Stimulated activated naive CD8-positive, alpha-beta T cell treated with anti-CD3 and anti-CD28 coated beads, Interleukin-15, Interleukin-2, amounts not matched to agents 100 ng/mL and 50 ng/mL, for 24 hours (primary cell): ENCODE data around the gene CDC20.

Experiments
- H3K27ac Mint-ChIP-seq: one replicate; pipeline ENCODE4 v1.8.0; 2021; ENCODE audit warnings: mild to moderate bottlenecking, mixed read lengths
- H3K27me3 Mint-ChIP-seq: one replicate; pipeline ENCODE4 v1.8.0; 2021; ENCODE audit warnings: mixed read lengths
- H3K36me3 Mint-ChIP-seq: one replicate; pipeline ENCODE4 v1.8.0; 2021; ENCODE audit warnings: low read depth, mixed read lengths
- H3K4me1 Mint-ChIP-seq: one replicate; pipeline ENCODE4 v1.8.0; 2021; ENCODE audit warnings: low read depth, mixed read lengths
- H3K4me3 Mint-ChIP-seq: one replicate; pipeline ENCODE4 v1.8.0; 2021; ENCODE audit warnings: mild to moderate bottlenecking, mixed read lengths
- H3K9me3 Mint-ChIP-seq: one replicate; pipeline ENCODE4 v1.8.0; 2021; ENCODE audit warnings: mixed read lengths

CDC20 gene

GRCh38 chr1:43345120-43345519, 13.7 kb upstream of the CDC20 start:
- H3K36me3 Mint-ChIP-seq, result no peaks in the 10 kb centered on the region
- H3K27me3 Mint-ChIP-seq, result no peaks in the 10 kb centered on the region
- H3K27ac Mint-ChIP-seq, result no peak overlapping the region
- H3K4me3 Mint-ChIP-seq, result no peak overlapping the region
- H3K9me3 Mint-ChIP-seq, result no peaks in the 10 kb centered on the region
- H3K4me1 Mint-ChIP-seq, result peaks cover 9% of the 10 kb centered on the region

- Mint-ChIP-seq H3K9me3 (no peaks in the 10 kb centered on the region), H3K27ac (no peak overlapping the region), H3K4me1 (peaks cover 9% of the 10 kb centered on the region), H3K36me3 (no peaks in the 10 kb centered on the region), H3K27me3 (no peaks in the 10 kb centered on the region), H3K4me3 (no peak overlapping the region)
Measured at GRCh38 chr1:43346636-43347035, 12.1 kb upstream of the CDC20 start.

DNA sequence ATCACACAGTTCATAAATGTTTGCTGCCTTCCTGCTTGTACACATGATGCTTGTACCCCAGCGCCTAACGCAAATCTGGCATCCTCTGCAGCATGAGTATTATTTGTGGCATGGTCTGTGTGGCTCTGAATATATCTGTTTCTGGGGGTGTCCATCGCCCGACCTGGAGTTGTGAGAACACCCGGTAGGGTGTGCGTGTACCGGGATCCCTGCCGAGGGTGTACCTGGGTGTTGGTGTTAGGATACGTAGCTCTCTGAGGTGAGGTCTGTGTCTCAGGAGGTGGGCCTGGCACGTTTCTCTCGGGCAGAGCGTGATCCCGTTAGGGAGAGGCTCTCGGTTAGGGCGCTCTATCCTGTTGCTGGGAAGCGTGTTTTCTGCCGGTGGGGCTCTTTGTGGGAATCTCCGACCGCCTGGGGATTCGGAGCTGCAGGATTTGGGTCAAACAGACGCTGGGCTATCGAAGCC, 10.4 kb upstream of the CDC20 start:
- H3K27me3 Mint-ChIP-seq, result no peaks in the 10 kb centered on the region
- no peak overlapping the region for H3K27ac Mint-ChIP-seq
- H3K36me3 Mint-ChIP-seq, result no peaks in the 10 kb centered on the region
- H3K9me3 Mint-ChIP-seq, result no peaks in the 10 kb centered on the region
- no peak overlapping the region for H3K4me3 Mint-ChIP-seq
- peaks cover 9% of the 10 kb centered on the region for H3K4me1 Mint-ChIP-seq

GRCh38 chr1:43348809-43349593, 9.8 kb upstream of the CDC20 start:
- Mint-ChIP-seq H3K9me3 (no peaks in the 10 kb centered on the region), H3K4me3 (peak overlapping the region; percentile 65), H3K27me3 (no peaks in the 10 kb centered on the region), H3K36me3 (no peaks in the 10 kb centered on the region), H3K4me1 (peaks cover 7% of the 10 kb centered on the region), H3K27ac (peak overlapping the region; percentile 42)

GRCh38 chr1:43349594-43350306, 9.0 kb upstream of the CDC20 start:
- H3K4me3 Mint-ChIP-seq, result peak overlapping the region; percentile 65
- no peaks in the 10 kb centered on the region for H3K27me3 Mint-ChIP-seq
- H3K36me3 Mint-ChIP-seq, result no peaks in the 10 kb centered on the region
- peak overlapping the region; percentile 32 for H3K27ac Mint-ChIP-seq
- no peaks in the 10 kb centered on the region for H3K4me1 Mint-ChIP-seq
- no peaks in the 10 kb centered on the region for H3K9me3 Mint-ChIP-seq

DNA sequence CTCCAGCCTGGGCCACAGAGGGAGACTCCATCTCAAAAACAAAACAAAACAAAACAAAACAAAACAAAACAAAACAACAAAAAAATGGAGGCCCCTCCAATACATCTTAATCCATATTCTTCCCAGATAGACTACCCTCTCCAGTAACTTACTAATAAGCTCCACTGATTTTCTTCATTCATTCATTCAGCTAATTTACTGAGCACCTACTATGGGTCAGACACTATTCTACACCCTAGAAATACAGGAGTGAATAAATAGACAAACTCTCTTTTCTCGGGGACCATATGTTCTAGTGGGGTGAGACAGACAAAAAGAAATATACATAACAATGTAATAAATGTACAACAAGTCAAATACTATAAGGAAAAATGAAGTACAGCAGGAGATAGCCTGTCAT, 7.8 kb upstream of the CDC20 start:
- Mint-ChIP-seq H3K27me3 (no peaks in the 10 kb centered on the region), H3K36me3 (peaks cover 2% of the 10 kb centered on the region), H3K9me3 (no peaks in the 10 kb centered on the region), H3K4me1 (no peaks in the 10 kb centered on the region), H3K27ac (no peak overlapping the region), H3K4me3 (no peak overlapping the region)

- Mint-ChIP-seq H3K9me3 (no peaks in the 10 kb centered on the region), H3K36me3 (peaks cover 4% of the 10 kb centered on the region), H3K4me3 (no peak overlapping the region), H3K27me3 (no peaks in the 10 kb centered on the region), H3K27ac (no peak overlapping the region), H3K4me1 (no peaks in the 10 kb centered on the region)
Measured at GRCh38 chr1:43351421-43352350, 7.1 kb upstream of the CDC20 start.

- Mint-ChIP-seq H3K36me3 (peaks cover 4% of the 10 kb centered on the region), H3K27ac (no peak overlapping the region), H3K27me3 (no peaks in the 10 kb centered on the region), H3K9me3 (no peaks in the 10 kb centered on the region), H3K4me3 (no peak overlapping the region), H3K4me1 (peaks cover 5% of the 10 kb centered on the region)
Measured at GRCh38 chr1:43352351-43352705, 6.5 kb upstream of the CDC20 start.

GRCh38 chr1:43352881-43353280, 5.9 kb upstream of the CDC20 start:
- Mint-ChIP-seq H3K27ac (no peak overlapping the region), H3K9me3 (no peaks in the 10 kb centered on the region), H3K36me3 (peaks cover 4% of the 10 kb centered on the region), H3K4me3 (no peak overlapping the region), H3K27me3 (no peaks in the 10 kb centered on the region), H3K4me1 (peaks cover 10% of the 10 kb centered on the region)

DNA sequence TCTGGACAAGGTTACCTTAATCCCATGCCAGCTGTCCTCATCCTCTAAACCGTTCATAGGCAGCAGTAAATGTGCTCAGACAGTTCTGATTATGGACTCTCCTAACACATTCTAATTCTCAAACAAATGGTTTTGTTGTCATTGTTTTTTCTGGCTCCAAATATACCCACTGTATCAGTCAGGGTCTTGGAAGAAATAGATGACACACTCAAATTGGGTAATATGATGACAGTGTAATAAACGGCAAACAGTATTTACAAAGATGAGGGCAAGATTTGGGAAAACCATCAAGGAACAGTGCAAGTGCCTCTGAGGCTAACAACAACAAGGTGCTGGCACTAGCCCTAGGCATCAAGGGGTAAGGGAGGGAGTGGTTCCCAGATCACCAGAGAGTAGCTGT, 4.3 kb upstream of the CDC20 start:
- Mint-ChIP-seq H3K36me3 (peaks cover 6% of the 10 kb centered on the region), H3K27me3 (no peaks in the 10 kb centered on the region), H3K27ac (no peak overlapping the region), H3K4me3 (no peak overlapping the region), H3K4me1 (peaks cover 11% of the 10 kb centered on the region), H3K9me3 (no peaks in the 10 kb centered on the region)

DNA sequence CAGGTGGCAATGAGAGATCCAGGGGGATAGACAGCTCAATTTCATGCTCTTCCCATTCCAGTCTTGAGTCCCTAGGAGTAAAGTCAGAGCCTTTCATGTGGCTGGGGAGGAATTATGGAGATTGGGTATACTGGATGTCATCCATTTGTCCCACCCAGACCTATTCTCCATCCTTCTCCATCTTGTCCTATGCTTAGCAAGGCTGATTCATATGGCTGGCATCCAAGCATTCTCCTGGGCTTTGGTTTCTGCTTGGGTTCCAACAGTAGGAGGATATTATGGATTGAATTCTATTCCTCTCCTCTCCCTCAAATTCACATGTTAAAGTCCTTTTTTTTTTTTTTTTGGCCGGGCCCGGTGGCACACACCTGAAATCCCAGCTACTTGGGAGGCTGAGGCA, 3.8 kb upstream of the CDC20 start:
- H3K27ac Mint-ChIP-seq, result no peak overlapping the region
- no peaks in the 10 kb centered on the region for H3K27me3 Mint-ChIP-seq
- no peaks in the 10 kb centered on the region for H3K9me3 Mint-ChIP-seq
- H3K4me3 Mint-ChIP-seq, result no peak overlapping the region
- H3K4me1 Mint-ChIP-seq, result peaks cover 14% of the 10 kb centered on the region
- H3K36me3 Mint-ChIP-seq, result peaks cover 11% of the 10 kb centered on the region

DNA sequence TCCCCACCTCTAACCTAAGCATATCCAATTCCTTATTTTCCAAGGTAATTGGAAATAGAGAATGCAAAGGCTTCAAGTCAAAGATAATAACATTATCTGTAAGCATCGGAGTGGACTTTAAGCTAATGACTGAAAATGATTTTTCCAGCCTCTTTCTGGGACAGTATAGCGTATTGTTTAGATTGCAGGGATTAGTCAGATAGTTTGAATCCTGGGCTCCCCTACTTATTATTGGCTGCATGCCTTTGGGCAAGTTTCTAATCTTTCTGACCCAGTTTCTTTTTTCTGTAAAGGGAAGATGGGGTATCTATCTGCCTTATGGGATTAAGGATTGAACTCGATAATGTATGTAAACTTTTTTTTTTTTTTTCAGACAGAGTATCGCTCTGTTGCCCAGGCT, 1.5 kb upstream of the CDC20 start:
- H3K4me1 Mint-ChIP-seq, result peaks cover 35% of the 10 kb centered on the region

DNA sequence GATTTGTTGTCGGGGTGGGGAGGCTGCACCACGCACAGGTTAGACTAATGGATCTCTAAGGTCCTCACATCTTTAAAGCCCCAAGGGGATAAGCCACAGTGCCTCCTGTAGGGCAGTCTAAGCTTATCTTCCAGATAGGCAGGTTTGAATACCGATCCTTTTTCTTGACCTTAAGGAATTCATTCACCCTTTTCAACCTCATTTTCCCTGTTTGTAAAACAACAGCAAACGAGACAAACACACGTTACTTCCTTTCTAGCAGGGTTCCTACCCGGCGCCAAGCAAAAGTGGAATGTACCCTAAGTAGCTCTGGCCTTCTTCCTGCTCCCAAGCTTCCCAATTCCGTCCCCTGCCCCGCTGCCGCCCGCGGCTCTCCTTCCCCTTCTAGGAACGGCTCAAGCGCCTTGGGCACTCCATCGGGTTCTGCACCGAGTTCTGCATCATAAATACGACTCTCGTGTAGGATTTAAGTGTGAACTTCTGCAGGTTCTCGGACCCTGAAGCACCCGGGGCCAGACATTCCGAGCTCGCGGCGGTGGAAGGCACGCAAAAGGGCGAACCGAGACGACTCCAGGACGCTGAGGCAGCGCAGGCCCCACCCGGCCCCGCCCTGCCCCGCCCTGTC, 548 bp upstream of the CDC20 start:
- Mint-ChIP-seq H3K27ac (peak overlapping the region; percentile 93), H3K9me3 (no peaks in the 10 kb centered on the region), H3K4me3 (peak overlapping the region; percentile 95), H3K36me3 (peaks cover 44% of the 10 kb centered on the region), H3K4me1 (peaks cover 43% of the 10 kb centered on the region), H3K27me3 (no peaks in the 10 kb centered on the region)

More for the DNA sequence above, 1.5 kb upstream of the CDC20 start:
- H3K36me3 Mint-ChIP-seq, result peaks cover 34% of the 10 kb centered on the region
- peak overlapping the region; percentile 12 for H3K4me3 Mint-ChIP-seq
- H3K27ac Mint-ChIP-seq, result no peak overlapping the region
- H3K27me3 Mint-ChIP-seq, result no peaks in the 10 kb centered on the region
- H3K9me3 Mint-ChIP-seq, result no peaks in the 10 kb centered on the region

DNA sequence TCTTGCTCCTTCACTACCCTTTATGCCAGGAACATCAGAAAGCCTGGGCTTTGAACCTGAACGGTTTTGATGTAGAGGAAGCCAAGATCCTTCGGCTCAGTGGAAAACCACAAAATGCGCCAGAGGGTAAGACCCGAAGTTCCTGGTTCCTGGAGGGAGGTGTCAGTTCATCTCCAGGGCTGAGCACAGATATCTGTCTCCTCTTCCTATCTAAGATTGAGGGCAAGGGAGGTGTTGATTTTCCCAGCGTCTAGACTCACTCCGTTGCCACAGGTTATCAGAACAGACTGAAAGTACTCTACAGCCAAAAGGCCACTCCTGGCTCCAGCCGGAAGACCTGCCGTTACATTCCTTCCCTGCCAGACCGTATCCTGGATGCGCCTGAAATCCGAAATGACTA, 915 bp downstream of the CDC20 start:
- H3K27ac Mint-ChIP-seq, result peak overlapping the region; percentile 45
- H3K4me1 Mint-ChIP-seq, result peaks cover 49% of the 10 kb centered on the region
- peaks cover 58% of the 10 kb centered on the region for H3K36me3 Mint-ChIP-seq
- peak overlapping the region; percentile 95 for H3K4me3 Mint-ChIP-seq
- no peaks in the 10 kb centered on the region for H3K9me3 Mint-ChIP-seq
- no peaks in the 10 kb centered on the region for H3K27me3 Mint-ChIP-seq
